ENCODE data around the gene PLEKHG5.

PLEKHG5 gene

GRCh38 chr1:6483017-6483760 lies 8.3 kb downstream of the PLEKHG5 start:
- Histone ChIP-seq H3K9ac (ENCODE audit: low read length) (no peak overlapping the region), H3K79me2 (ENCODE audit: insufficient read depth, low read length) (no peaks in the 10 kb centered on the region), H3K4me1 (ENCODE audit: insufficient read depth, low read length, severe bottlenecking) (no peaks in the 10 kb centered on the region), H3K4me3 (ENCODE audit: low read depth, low read length, poor library complexity, severe bottlenecking) (no peak overlapping the region), H4K20me1 (ENCODE audit: insufficient read depth, low read length) (no peaks in the 10 kb centered on the region), H3K9me3 (ENCODE audit: low read length) (no peaks in the 10 kb centered on the region), H3K9me2 (ENCODE audit: low read depth, low read length) (no peaks in the 10 kb centered on the region), H3F3A (ENCODE audit: insufficient read depth, low read length) (no peaks in the 10 kb centered on the region), H3K4me2 (ENCODE audit: low read length) (no peak overlapping the region), H2AFZ (ENCODE audit: low read length) (no peak overlapping the region), H3K27me3 (ENCODE audit: insufficient read depth, low read length) (peaks cover 10% of the 10 kb centered on the region), H3K36me3 (ENCODE audit: insufficient read depth, low read length) (no peaks in the 10 kb centered on the region), H3K27ac (ENCODE audit: low read depth, low read length, poor library complexity, severe bottlenecking) (no peak overlapping the region)
- 0 out of 2 replicates have a peak, but pooled peaks have one; percentile 11 for TF ChIP-seq CTCF (IDR thresholded peaks at IDR 0.05; ENCODE audit: low read length)
- no peak for TF ChIP-seq EZH2 (IDR thresholded peaks at IDR 0.05; ENCODE audit: borderline replicate concordance, low read length)

DNA sequence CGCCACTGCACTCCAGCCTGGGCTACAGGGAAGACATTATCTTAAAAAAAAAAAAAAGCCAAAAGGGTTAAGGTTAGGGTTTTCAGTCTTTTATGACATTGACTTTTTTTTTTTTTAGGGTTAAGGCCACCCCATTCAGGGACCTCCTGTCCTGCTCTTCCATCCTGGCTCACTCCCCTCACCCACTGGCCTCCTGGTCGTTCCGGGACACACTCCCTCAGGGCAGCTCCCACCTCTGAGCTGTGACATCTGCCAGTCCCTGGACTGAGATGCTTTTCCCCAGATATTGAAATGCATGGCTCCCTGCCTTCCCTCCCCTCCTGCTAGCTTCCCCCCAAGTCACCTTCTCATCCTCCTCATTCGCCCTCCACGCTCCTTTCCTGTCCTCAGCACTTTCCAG lies 9.6 kb downstream of the PLEKHG5 start:
- H3K9ac ChIP-seq (ENCODE audit: low read length), result no peak overlapping the region
- TF ChIP-seq EZH2 (IDR thresholded peaks at IDR 0.05; ENCODE audit: borderline replicate concordance, low read length), result no peak
- TF ChIP-seq CTCF (IDR thresholded peaks at IDR 0.05; ENCODE audit: low read length), result no peak
- H3K9me3 ChIP-seq (ENCODE audit: low read length), result no peaks in the 10 kb centered on the region
- H3K27ac ChIP-seq (ENCODE audit: low read depth, low read length, poor library complexity, severe bottlenecking), result no peak overlapping the region
- H3K4me1 ChIP-seq (ENCODE audit: insufficient read depth, low read length, severe bottlenecking), result no peaks in the 10 kb centered on the region
- H2AFZ ChIP-seq (ENCODE audit: low read length), result no peak overlapping the region
- no peaks in the 10 kb centered on the region for H3K9me2 ChIP-seq (ENCODE audit: low read depth, low read length)
- peaks cover 7% of the 10 kb centered on the region for H3K27me3 ChIP-seq (ENCODE audit: insufficient read depth, low read length)
- H3K4me2 ChIP-seq (ENCODE audit: low read length), result no peak overlapping the region
- H3K4me3 ChIP-seq (ENCODE audit: low read depth, low read length, poor library complexity, severe bottlenecking), result no peak overlapping the region
- H3K36me3 ChIP-seq (ENCODE audit: insufficient read depth, low read length), result no peaks in the 10 kb centered on the region
- no peaks in the 10 kb centered on the region for H3F3A ChIP-seq (ENCODE audit: insufficient read depth, low read length)
- H4K20me1 ChIP-seq (ENCODE audit: insufficient read depth, low read length), result no peaks in the 10 kb centered on the region
- no peaks in the 10 kb centered on the region for H3K79me2 ChIP-seq (ENCODE audit: insufficient read depth, low read length)

DNA sequence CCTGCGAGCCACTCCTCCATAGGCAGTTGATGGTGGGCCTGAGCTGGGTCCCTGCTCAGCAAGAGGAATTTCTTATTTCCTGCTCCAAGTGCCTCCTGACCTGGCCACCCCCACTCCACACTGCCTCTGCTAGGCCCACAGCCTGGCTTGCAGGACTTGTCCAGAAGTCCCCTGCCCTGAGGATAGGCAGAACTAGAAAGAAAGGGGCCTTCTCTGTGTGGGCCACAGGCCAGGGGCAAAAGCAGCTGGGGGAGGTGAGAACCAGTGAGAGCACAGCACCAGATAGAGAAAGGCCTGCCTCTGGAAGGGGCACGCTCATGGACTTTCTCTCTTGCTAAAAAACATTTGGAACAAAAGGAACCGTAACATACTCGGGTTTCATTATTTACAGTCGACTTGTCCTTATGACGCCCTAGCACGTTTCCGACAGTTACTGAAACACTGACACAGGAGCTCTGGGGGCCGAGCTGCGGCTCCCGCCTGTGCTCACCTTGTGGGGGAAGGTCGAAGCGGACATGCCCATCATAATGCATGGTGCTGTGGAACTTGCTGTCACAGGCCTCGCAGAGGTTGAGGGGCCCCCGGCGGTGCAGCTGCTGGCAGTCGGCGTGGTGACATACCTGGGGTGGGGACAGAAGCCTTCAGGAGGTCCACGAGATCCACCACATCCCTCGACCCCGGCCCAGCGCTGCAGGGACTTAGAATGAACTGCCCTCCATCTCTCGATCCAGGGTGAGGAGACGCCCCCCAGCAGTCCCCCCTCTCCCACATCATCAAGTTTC lies 14.2 kb downstream of the PLEKHG5 start:
- Histone ChIP-seq H3K9me2 (ENCODE audit: low read depth, low read length) (no peaks in the 10 kb centered on the region), H2AFZ (ENCODE audit: low read length) (no peak overlapping the region), H3K4me3 (ENCODE audit: low read depth, low read length, poor library complexity, severe bottlenecking) (no peak overlapping the region), H3F3A (ENCODE audit: insufficient read depth, low read length) (no peaks in the 10 kb centered on the region), H3K9ac (ENCODE audit: low read length) (no peak overlapping the region), H3K4me1 (ENCODE audit: insufficient read depth, low read length, severe bottlenecking) (no peaks in the 10 kb centered on the region), H3K9me3 (ENCODE audit: low read length) (no peaks in the 10 kb centered on the region), H4K20me1 (ENCODE audit: insufficient read depth, low read length) (no peaks in the 10 kb centered on the region), H3K4me2 (ENCODE audit: low read length) (no peak overlapping the region), H3K27me3 (ENCODE audit: insufficient read depth, low read length) (peaks cover 10% of the 10 kb centered on the region; the same call in 1 of the 2 replicates), H3K79me2 (ENCODE audit: insufficient read depth, low read length) (no peaks in the 10 kb centered on the region), H3K27ac (ENCODE audit: low read depth, low read length, poor library complexity, severe bottlenecking) (no peak overlapping the region), H3K36me3 (ENCODE audit: insufficient read depth, low read length) (no peaks in the 10 kb centered on the region)
- TF ChIP-seq CTCF (IDR thresholded peaks at IDR 0.05; ENCODE audit: low read length), result no peak
